OCI-LY3 (cell line): ENCODE measurements around the gene SLC28A1.

Experiments used
- H2AFZ ChIP-seq: fragments of 200-600, 300-600 bp; shearing (Covaris generic); 2 replicates; pipeline ENCODE4 v1.6.0; 2014; ENCODE audit warnings: antibody characterized with exemption, low read depth, low read length
- H3K27ac ChIP-seq: fragments of 200-600, 300-600 bp; sonication (generic); 2 replicates; pipeline ENCODE4 v1.5.1; 2014; ENCODE audit warnings: mild to moderate bottlenecking, low read length, moderate library complexity, mixed read lengths
- H3K27me3 ChIP-seq: fragments of 200-600, 300-600 bp; sonication (generic); 2 replicates; pipeline ENCODE4 v1.6.1; 2014; ENCODE audit warnings: low read depth, low read length, mixed read lengths
- H3K36me3 ChIP-seq: fragments of 200-600, 300-600 bp; sonication (generic); replicated peaks from 2 replicates; pipeline ENCODE3; 2014; ENCODE audit warnings: low read depth, low read length, mixed read lengths
- H3K4me1 ChIP-seq: fragments of 300-600, 200-600 bp; sonication (generic); 2 replicates; pipeline ENCODE4 v1.6.1; 2014; ENCODE audit warnings: low read length, mixed read lengths
- H3K4me2 ChIP-seq: fragments of 200-600, 300-600 bp; sonication (generic); 2 replicates; pipeline ENCODE4 v1.6.1; 2014; ENCODE audit warnings: low read length, mixed read lengths
- H3K4me3 ChIP-seq: fragments of 300-600, 200-600 bp; sonication (generic); 2 replicates; pipeline ENCODE4 v1.5.1; 2014; ENCODE audit warnings: antibody characterized with exemption, mild to moderate bottlenecking, low read length, moderate library complexity
- H3K79me2 ChIP-seq: fragments of 300-600, 200-600 bp; shearing (Covaris generic); 2 replicates; pipeline ENCODE4 v1.6.1; 2014; ENCODE audit warnings: mild to moderate bottlenecking, low read length, mixed read lengths
- H3K9ac ChIP-seq: fragments of 300-600, 200-600 bp; shearing (Covaris generic); 2 replicates; pipeline ENCODE4 v1.6.0; 2014; ENCODE audit warnings: mild to moderate bottlenecking, low read length, moderate library complexity
- H3K9me3 ChIP-seq: fragments of 200-600, 300-600 bp; shearing (Covaris generic); 2 replicates; pipeline ENCODE4 v1.6.1; 2014; ENCODE audit warnings: low read length, mixed read lengths; ENCODE audit not compliant: insufficient read depth
- H4K20me1 ChIP-seq: fragments of 200-600, 300-600 bp; sonication (generic); 2 replicates; pipeline ENCODE4 v1.6.1; 2016; ENCODE audit warnings: low read length, mixed read lengths; ENCODE audit not compliant: insufficient read depth
- CTCF ChIP-seq: fragments of 200-600, 300-600 bp; sonication (generic); IDR thresholded peaks from 2 replicates; pipeline ENCODE4 v1.5.1; 2014; ENCODE audit warnings: antibody characterized with exemption, low read length, low read depth
- EZH2phosphoT487 ChIP-seq: fragments of 200-600 bp; shearing (Covaris generic); IDR thresholded peaks from 2 replicates; pipeline ENCODE4 v1.6.1; 2018; ENCODE audit warnings: antibody characterized with exemption, mixed run types, low read depth

Gene SLC28A1

DNA sequence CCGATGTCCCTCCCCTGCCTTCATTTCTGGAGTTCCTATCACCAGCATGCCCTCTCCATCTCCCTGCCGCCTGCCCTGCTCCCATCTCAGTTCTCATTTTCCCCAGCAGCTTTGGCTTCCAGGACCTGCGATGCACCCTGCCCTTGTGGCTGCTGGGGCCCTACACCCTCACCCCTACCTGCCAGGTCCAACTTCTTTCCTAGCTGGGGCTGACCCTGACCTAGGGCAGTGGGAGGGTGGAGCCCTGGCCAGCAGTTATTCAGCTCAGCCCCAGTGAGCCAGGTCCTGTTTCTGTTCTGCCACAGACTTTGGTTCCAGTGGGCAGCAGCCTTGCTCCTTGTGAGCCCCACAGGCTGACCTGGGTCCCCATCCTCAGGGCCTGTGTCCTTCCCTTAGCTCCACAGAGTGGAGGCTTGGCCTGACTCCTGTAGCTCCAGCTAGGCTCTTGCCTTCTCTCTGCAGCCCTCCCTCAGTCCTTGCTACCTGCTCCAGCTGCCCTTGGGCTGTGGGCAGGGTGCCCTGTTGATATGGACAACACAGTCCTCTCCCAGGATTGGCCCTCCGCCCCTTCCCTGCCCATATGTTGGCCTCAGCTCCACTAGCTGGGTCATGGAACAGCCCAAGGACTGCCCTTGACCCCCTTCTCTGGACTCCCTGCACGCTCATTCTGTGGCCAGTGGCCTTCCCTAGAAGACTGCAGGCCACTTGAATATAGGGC, 62.5 kb downstream of the SLC28A1 start:
- Histone ChIP-seq H4K20me1 (no peaks in the 10 kb centered on the region), H2AFZ (no peak overlapping the region), H3K9ac (no peak overlapping the region)

DNA sequence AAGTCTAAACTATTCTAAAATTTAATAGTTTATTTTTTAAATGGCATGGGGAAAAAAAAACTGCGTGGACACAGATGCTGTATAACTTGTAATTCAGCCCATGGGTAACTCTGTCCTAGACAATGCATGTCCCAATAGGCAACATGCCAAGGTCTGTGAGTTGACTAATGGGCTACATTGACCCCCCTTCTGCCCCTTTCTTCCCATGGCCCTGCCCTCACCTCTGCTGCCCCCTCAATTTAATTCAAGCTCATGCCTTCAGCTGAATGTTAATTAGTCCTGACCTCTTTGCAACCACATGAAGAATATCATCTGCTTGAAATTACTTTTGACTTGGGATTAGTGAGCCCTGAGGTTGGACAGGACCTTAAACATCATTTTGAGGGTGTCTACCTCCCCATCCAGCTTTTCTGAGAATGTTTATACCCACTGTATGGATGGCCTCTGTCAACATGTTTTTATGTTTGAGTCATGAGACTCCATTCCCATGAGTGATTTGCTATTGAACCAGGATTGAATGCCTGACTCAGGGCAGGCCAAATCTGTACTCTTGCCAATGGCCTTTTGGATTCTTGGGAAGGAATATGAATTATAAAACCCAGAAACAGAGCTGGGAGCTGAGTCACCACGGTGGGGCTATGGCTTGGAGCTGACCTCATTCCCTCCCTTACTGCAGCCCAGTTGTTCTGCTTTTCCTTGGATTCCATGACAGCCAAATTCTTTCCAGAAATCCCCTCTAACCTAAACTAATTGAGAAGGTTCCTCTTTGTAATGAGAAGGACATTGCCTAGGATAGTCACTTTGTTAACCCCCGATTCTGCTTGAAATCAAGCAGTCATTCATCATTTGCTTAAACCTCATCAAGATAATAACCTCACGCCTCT, 63.7 kb downstream of the SLC28A1 start:
- Histone ChIP-seq H3K4me2 (no peak overlapping the region), H3K27ac (no peak overlapping the region), H2AFZ (no peak overlapping the region), H3K36me3 (no peaks in the 10 kb centered on the region), H3K9ac (no peak overlapping the region), H3K9me3 (no peaks in the 10 kb centered on the region), H4K20me1 (no peaks in the 10 kb centered on the region), H3K79me2 (no peaks in the 10 kb centered on the region), H3K4me1 (no peaks in the 10 kb centered on the region), H3K27me3 (no peaks in the 10 kb centered on the region; the same call in 1 of the 2 replicates), H3K4me3 (no peak overlapping the region)
- TF ChIP-seq EZH2phosphoT487 = no peak

More for the DNA sequence above, 62.5 kb downstream of the SLC28A1 start:
- no peaks in the 10 kb centered on the region for H3K79me2 ChIP-seq
- H3K36me3 ChIP-seq = no peaks in the 10 kb centered on the region
- H3K4me1 ChIP-seq = no peaks in the 10 kb centered on the region
- H3K27ac ChIP-seq = no peak overlapping the region
- no peak overlapping the region for H3K4me3 ChIP-seq
- no peaks in the 10 kb centered on the region; the same call in 1 of the 2 replicates for H3K27me3 ChIP-seq
- no peaks in the 10 kb centered on the region for H3K9me3 ChIP-seq
- H3K4me2 ChIP-seq = no peak overlapping the region
- TF ChIP-seq CTCF (no peak), EZH2phosphoT487 (no peak)

GRCh38 chr15:84949043-84949442, 64.6 kb downstream of the SLC28A1 start:
- Histone ChIP-seq H3K4me3 (no peak overlapping the region), H3K9ac (no peak overlapping the region), H4K20me1 (no peaks in the 10 kb centered on the region), H3K27me3 (no peaks in the 10 kb centered on the region; the same call in 1 of the 2 replicates), H3K27ac (no peak overlapping the region), H3K4me1 (no peaks in the 10 kb centered on the region), H3K36me3 (no peaks in the 10 kb centered on the region), H3K79me2 (no peaks in the 10 kb centered on the region), H3K4me2 (no peak overlapping the region), H2AFZ (no peak overlapping the region), H3K9me3 (no peaks in the 10 kb centered on the region)
- TF ChIP-seq EZH2phosphoT487 (no peak), CTCF (no peak)

GRCh38 chr15:84949845-84950569, 65.5 kb downstream of the SLC28A1 start:
- no peak overlapping the region for H2AFZ ChIP-seq
- no peaks in the 10 kb centered on the region for H3K36me3 ChIP-seq
- H3K27me3 ChIP-seq = no peaks in the 10 kb centered on the region; the same call in 1 of the 2 replicates
- no peaks in the 10 kb centered on the region for H4K20me1 ChIP-seq
- no peaks in the 10 kb centered on the region for H3K4me1 ChIP-seq
- no peak overlapping the region for H3K27ac ChIP-seq
- H3K9ac ChIP-seq = no peak overlapping the region
- TF ChIP-seq CTCF (no peak), EZH2phosphoT487 (no peak)
- H3K79me2 ChIP-seq = no peaks in the 10 kb centered on the region
- H3K9me3 ChIP-seq = no peaks in the 10 kb centered on the region
- H3K4me2 ChIP-seq = no peak overlapping the region
- no peak overlapping the region for H3K4me3 ChIP-seq
